ENCODE data around the gene VSIR. TPM values are rescaled to one million over a fixed set of nuclear protein-coding genes. Genes with fewer than 3 reads are reported as not detected.
A peak's percentile ranks its signal among the peaks of the same experiment; 100 is the strongest.

The VSIR gene
- total RNA-seq, 3 donors from 2014 or later (not counting 1 experiment from before 2014, with no cell fraction given) = 134 to 193 (median 178) TPM

- DNase-seq (peak in 1 of 2 donors; percentile 75), ATAC-seq (no peak)
- H3K36me3 Mint-ChIP-seq = peaks cover 9% of the 10 kb centered on the region
Observed at GRCh38 chr10:71756311-71757191, 16.8 kb downstream of the VSIR start.

GRCh38 chr10:71755179-71755879 lies 18.0 kb downstream of the VSIR start:
- ATAC-seq = no peak
- H3K27ac Mint-ChIP-seq = peak overlapping the region; percentile 46 to 96
- H3K4me3 ChIP-seq (ENCODE audit: low read length) = no peak overlapping the region
- no peak for DNase-seq
- H3K9me3 Mint-ChIP-seq = no peaks in the 10 kb centered on the region
- H3K27ac ChIP-seq (ENCODE audit: low read length) = no peak overlapping the region
- intact Hi-C loops (cut with micrococcal nuclease) = no loop called here
- peaks cover 43 to 68% of the 10 kb centered on the region in 2 donors for H3K4me1 Mint-ChIP-seq
- no peak overlapping the region for H3K4me3 Mint-ChIP-seq
- no peaks in the 10 kb centered on the region for H3K27me3 ChIP-seq (ENCODE audit: control insufficient read depth, insufficient read depth, low read length)
- peaks cover 9% of the 10 kb centered on the region for H3K36me3 Mint-ChIP-seq
- H3K9me3 ChIP-seq (ENCODE audit: control insufficient read depth, insufficient read depth, low read length) = no peaks in the 10 kb centered on the region
- H3K4me1 ChIP-seq (ENCODE audit: control insufficient read depth, insufficient read depth, low read length) = peaks cover 87% of the 10 kb centered on the region
- H3K36me3 ChIP-seq (ENCODE audit: control insufficient read depth, insufficient read depth, low read length) = peaks cover 85% of the 10 kb centered on the region
- no peaks in the 10 kb centered on the region for H3K27me3 Mint-ChIP-seq (ENCODE audit: low read depth in 2 of 2)
- WGBS (ENCODE audit: insufficient coverage) = 94% methylated on average over 16 of the region's 16 CpGs
- TF ChIP-seq CTCF (IDR thresholded peaks at IDR 0.05) = no peak

More at GRCh38 chr10:71756311-71757191, 16.8 kb downstream of the VSIR start:
- Mint-ChIP-seq H3K27ac (peak overlapping the region; percentile 52 to 58), H3K27me3 (ENCODE audit: low read depth in 2 of 2) (no peaks in the 10 kb centered on the region), H3K4me1 (peaks cover 47 to 71% of the 10 kb centered on the region in 2 donors), H3K4me3 (peak overlapping the region; percentile 28), H3K9me3 (no peaks in the 10 kb centered on the region)
- H3K9me3 ChIP-seq (ENCODE audit: control insufficient read depth, insufficient read depth, low read length) = no peaks in the 10 kb centered on the region
- no peaks in the 10 kb centered on the region for H3K27me3 ChIP-seq (ENCODE audit: control insufficient read depth, insufficient read depth, low read length)
- H3K36me3 ChIP-seq (ENCODE audit: control insufficient read depth, insufficient read depth, low read length) = peaks cover 87% of the 10 kb centered on the region
- intact Hi-C loops (cut with micrococcal nuclease) = no loop called here
- WGBS (ENCODE audit: insufficient coverage) = 45% methylated on average over 12 of the region's 12 CpGs
- peak overlapping the region; percentile 42 for H3K27ac ChIP-seq (ENCODE audit: low read length)
- no peak for TF ChIP-seq CTCF (IDR thresholded peaks at IDR 0.05)
- H3K4me3 ChIP-seq (ENCODE audit: low read length) = no peak overlapping the region
- peaks cover 87% of the 10 kb centered on the region for H3K4me1 ChIP-seq (ENCODE audit: control insufficient read depth, insufficient read depth, low read length)

- Histone ChIP-seq H3K36me3 (ENCODE audit: control insufficient read depth, insufficient read depth, low read length) (peaks cover 90% of the 10 kb centered on the region), H3K9me3 (ENCODE audit: control insufficient read depth, insufficient read depth, low read length) (no peaks in the 10 kb centered on the region), H3K4me1 (ENCODE audit: control insufficient read depth, insufficient read depth, low read length) (peaks cover 92% of the 10 kb centered on the region), H3K27me3 (ENCODE audit: control insufficient read depth, insufficient read depth, low read length) (no peaks in the 10 kb centered on the region), H3K4me3 (ENCODE audit: low read length) (no peak overlapping the region), H3K27ac (ENCODE audit: low read length) (peak overlapping the region; percentile 45)
- Mint-ChIP-seq H3K27ac (peak overlapping the region; percentile 46 to 96), H3K4me1 (peaks cover 48 to 74% of the 10 kb centered on the region in 2 donors), H3K4me3 (no peak overlapping the region), H3K27me3 (ENCODE audit: low read depth in 2 of 2) (no peaks in the 10 kb centered on the region), H3K9me3 (no peaks in the 10 kb centered on the region), H3K36me3 (peaks cover 9% of the 10 kb centered on the region)
- DNase-seq (no peak), ATAC-seq (no peak)
- TF ChIP-seq CTCF (IDR thresholded peaks at IDR 0.05) = no peak
- 100% methylated on average over 2 of the region's 3 CpGs for WGBS (ENCODE audit: insufficient coverage)
- intact Hi-C loops (cut with micrococcal nuclease) = no loop called here
Observed at GRCh38 chr10:71754562-71754961, 18.8 kb downstream of the VSIR start.

All from natural killer cell (primary cell).